GM13976 (cell line): Measurements from ENCODE around the gene HUWE1.

Experiments used
- DNase-seq: peaks from one replicate; pipeline ENCODE4 v3.0.0; 2012; ENCODE audit warnings: low spot score
- CTCF ChIP-seq: IDR thresholded peaks from 2 replicates; pipeline ENCODE4 v1.5.1; 2012; ENCODE audit warnings: borderline replicate concordance, mild to moderate bottlenecking; ENCODE audit not compliant: insufficient read depth; ENCODE audit errors: extremely low read depth, missing control alignments, control extremely low read depth
- in situ Hi-C: fragments of 300-500 bp; cut with MboI; formaldehyde crosslinking; loops from one replicate; pipeline ENCODE4 v1.12.0; 2022; ENCODE audit warnings: low sequenced_read_pairs, mixed read lengths, inconsistent platforms; ENCODE audit not compliant: unreplicated experiment

Gene HUWE1

GRCh38 chrX:53622431-53622830 lies 64.1 kb downstream of the HUWE1 start:
- in situ Hi-C loops: no loop called here
- DNase-seq: no peak

DNA sequence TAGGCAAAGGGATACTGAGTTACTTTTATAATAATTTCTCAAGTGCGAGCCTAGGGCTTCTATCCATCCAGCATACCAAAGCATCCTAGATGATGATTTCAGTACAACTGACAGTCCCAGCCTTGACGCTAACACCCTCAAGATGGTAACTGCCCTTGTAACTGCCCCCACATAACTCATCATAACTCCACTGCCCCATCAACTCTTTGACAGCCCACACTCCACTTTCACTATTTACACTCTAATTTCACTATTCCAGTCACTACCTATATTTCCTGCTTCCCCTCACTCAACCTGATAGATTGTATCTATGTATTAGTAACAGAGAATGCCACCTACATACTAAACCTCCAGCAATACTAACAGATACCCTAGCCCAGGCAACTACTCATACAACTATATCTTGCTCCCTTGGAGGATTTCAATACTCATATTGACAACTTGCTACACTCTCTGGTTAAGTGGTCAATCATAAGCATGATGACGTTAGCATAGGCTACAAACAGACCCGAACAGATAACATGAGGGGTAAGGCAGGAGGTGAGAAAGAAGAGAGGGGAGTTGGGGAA lies 65.0 kb downstream of the HUWE1 start:
- in situ Hi-C loops: no loop called here
- no peak for TF ChIP-seq CTCF

More at GRCh38 chrX:53622431-53622830, 64.1 kb downstream of the HUWE1 start:
- TF ChIP-seq CTCF: no peak

DNA sequence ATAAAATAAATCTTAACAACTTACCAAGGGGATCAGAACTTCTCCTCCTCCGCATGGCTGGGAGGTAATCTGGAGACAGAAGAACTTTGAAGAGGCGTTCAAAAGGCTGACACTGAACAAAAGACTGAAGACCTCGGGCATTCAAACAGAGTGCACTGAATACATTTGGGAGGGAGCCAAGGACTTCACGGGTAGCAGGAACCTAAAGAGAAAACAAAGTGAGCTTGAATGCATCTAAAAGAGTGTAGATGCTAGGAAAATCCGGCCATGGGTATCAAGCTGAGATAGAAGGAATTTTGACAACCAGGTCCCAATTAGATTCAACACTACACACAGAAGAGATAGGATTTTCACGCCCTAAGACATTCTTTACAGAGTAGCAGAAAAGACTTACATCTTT lies 69.6 kb downstream of the HUWE1 start:
- no peak for DNase-seq
- no peak for TF ChIP-seq CTCF
- in situ Hi-C loops: no loop called here

More for the DNA sequence above, 65.0 kb downstream of the HUWE1 start:
- DNase-seq: no peak

- no peak for DNase-seq
- in situ Hi-C loops: no loop called here
- no peak for TF ChIP-seq CTCF
These were observed 80.1 kb downstream of the HUWE1 start for GRCh38 chrX:53606456-53606855.

DNA sequence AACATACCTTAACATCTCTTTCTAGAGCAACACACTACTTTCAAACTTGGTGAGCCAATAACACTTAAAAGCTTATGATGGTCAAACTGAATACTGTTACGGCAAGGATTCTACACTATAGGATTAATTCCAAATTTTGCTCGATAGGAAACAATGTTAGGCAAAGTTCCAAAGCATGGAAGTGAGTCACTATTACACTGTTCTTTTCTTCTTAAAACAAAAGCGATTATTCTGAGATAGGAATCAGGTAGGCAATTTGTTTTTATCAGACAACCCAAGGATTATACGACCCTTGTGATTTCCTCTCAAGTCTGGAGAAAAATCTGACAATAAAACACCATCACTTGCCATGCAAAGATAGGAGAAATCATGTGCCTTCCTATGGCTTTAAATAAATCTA lies 81.5 kb downstream of the HUWE1 start:
- in situ Hi-C loops: no loop called here
- DNase-seq: no peak
- TF ChIP-seq CTCF: no peak

- TF ChIP-seq CTCF: no peak
- in situ Hi-C loops: no loop called here
- DNase-seq: no peak
These were observed 86.6 kb downstream of the HUWE1 start for GRCh38 chrX:53599781-53600396.
